ENCODE results near the gene IL24. TPM values are rescaled to one million over a fixed set of nuclear protein-coding genes. Genes with fewer than 3 reads are reported as not detected.

Gene IL24
- polyA plus RNA-seq, 1 donor (not counting 4 experiments of a cell fraction or from before 2014, with no cell fraction given): 2.3 TPM

DNA sequence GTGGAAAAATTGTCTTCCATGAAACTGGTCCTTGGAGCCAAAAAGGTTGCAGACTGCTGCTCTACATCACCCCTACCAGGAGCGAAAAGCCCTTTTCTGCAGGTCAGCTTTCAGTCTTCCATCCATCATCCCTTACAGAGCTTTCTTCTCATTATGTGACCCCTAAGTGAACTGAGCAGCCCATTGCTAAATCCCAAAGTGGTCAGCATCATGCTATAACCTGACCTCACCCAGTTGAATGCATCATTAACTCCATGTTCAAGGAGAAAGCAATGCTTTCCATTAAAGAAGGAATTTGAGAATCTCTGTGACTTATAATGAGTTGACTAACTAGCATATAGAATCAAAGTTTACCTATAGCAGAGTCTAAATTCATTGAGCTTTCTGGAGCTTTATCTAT, 10.4 kb upstream of the IL24 start:
- no peak for TF ChIP-seq EZH2 (IDR thresholded peaks at IDR 0.05; ENCODE audit: low read length)
- TF ChIP-seq, protein P1, sequence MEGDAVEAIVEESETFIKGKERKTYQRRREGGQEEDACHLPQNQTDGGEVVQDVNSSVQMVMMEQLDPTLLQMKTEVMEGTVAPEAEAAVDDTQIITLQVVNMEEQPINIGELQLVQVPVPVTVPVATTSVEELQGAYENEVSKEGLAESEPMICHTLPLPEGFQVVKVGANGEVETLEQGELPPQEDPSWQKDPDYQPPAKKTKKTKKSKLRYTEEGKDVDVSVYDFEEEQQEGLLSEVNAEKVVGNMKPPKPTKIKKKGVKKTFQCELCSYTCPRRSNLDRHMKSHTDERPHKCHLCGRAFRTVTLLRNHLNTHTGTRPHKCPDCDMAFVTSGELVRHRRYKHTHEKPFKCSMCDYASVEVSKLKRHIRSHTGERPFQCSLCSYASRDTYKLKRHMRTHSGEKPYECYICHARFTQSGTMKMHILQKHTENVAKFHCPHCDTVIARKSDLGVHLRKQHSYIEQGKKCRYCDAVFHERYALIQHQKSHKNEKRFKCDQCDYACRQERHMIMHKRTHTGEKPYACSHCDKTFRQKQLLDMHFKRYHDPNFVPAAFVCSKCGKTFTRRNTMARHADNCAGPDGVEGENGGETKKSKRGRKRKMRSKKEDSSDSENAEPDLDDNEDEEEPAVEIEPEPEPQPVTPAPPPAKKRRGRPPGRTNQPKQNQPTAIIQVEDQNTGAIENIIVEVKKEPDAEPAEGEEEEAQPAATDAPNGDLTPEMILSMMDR (optimal IDR thresholded peaks at IDR 0.05 in 1 of 3, IDR thresholded peaks at IDR 0.05 in 1 of 3, conservative IDR thresholded peaks at IDR 0.05 in 1 of 3; ENCODE audit: extremely low read depth in 1 of 3, insufficient read depth in 2 of 3, low read length in 3 of 3): no peak
- no peaks in the 10 kb centered on the region for H3K27me3 ChIP-seq (ENCODE audit: control insufficient read depth, extremely low read depth, insufficient read depth, low read length)
- H3K79me2 ChIP-seq (ENCODE audit: control insufficient read depth, insufficient read depth, low read length): no peaks in the 10 kb centered on the region
- no peak overlapping the region for H3K4me2 ChIP-seq (ENCODE audit: control insufficient read depth, extremely low read depth, insufficient read depth, low read depth, low read length)
- H4K20me1 ChIP-seq (ENCODE audit: control insufficient read depth, extremely low read depth, insufficient read depth, low read length): no peaks in the 10 kb centered on the region
- no peak overlapping the region for H3K9ac ChIP-seq (ENCODE audit: control insufficient read depth, extremely low read depth, insufficient read depth, low read length)
- no peaks in the 10 kb centered on the region for H3K9me1 ChIP-seq (ENCODE audit: control insufficient read depth, extremely low read depth, insufficient read depth, low read length)
- no peak overlapping the region for H3K4me3 ChIP-seq (ENCODE audit: control insufficient read depth in 2 of 3, extremely low read depth in 1 of 3, insufficient read depth in 2 of 3, low read depth in 1 of 3, low read length in 3 of 3)
- FAIRE-seq: no peak
- no peaks in the 10 kb centered on the region for H3K9me3 ChIP-seq (ENCODE audit: control insufficient read depth, low read depth, low read length)
- H3K36me3 ChIP-seq (ENCODE audit: control insufficient read depth in 2 of 2, extremely low read depth in 1 of 2, insufficient read depth in 2 of 2, low read length in 2 of 2): no peaks in the 10 kb centered on the region
- H3K27ac ChIP-seq (ENCODE audit: control insufficient read depth, insufficient read depth, low read length): no peak overlapping the region
- H3K4me1 ChIP-seq (ENCODE audit: control insufficient read depth, extremely low read depth, insufficient read depth, low read length): peaks cover 56% of the 10 kb centered on the region
- dilution Hi-C loops (cut with MboI; ENCODE audit: extremely low pct_ligation_motif_present, low sequenced_read_pairs): no loop called here
- DNase-seq (ENCODE audit: low read depth, low spot score): no peak
- no peak overlapping the region for H2AFZ ChIP-seq (ENCODE audit: control insufficient read depth, low read length)

DNA sequence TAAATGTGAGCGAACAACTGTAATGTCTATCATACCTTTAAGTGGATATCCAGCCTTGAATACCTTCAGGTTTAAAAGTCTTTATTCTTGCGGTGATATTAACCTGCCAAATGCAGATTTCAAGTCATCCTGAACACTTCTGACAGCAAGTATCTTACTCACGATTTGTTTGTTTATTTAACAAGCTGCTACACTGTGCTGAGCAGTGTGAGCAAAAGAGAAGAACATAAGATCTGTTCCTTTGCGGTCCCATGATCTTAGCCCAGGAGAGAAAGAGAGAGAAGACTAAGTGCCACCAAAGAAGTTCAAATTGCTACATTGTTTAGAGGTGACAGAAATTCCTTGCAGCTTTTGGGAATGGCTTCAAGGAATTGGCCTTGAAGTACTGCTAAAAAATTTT, 9.5 kb upstream of the IL24 start:
- Histone ChIP-seq H3K4me2 (ENCODE audit: control insufficient read depth, extremely low read depth, insufficient read depth, low read depth, low read length) (no peak overlapping the region), H3K9me3 (ENCODE audit: control insufficient read depth, low read depth, low read length) (no peaks in the 10 kb centered on the region), H3K27ac (ENCODE audit: control insufficient read depth, insufficient read depth, low read length) (no peak overlapping the region), H3K79me2 (ENCODE audit: control insufficient read depth, insufficient read depth, low read length) (no peaks in the 10 kb centered on the region), H3K27me3 (ENCODE audit: control insufficient read depth, extremely low read depth, insufficient read depth, low read length) (no peaks in the 10 kb centered on the region), H3K4me3 (ENCODE audit: control insufficient read depth in 2 of 3, extremely low read depth in 1 of 3, insufficient read depth in 2 of 3, low read depth in 1 of 3, low read length in 3 of 3) (no peak overlapping the region), H3K9me1 (ENCODE audit: control insufficient read depth, extremely low read depth, insufficient read depth, low read length) (no peaks in the 10 kb centered on the region), H3K9ac (ENCODE audit: control insufficient read depth, extremely low read depth, insufficient read depth, low read length) (no peak overlapping the region), H2AFZ (ENCODE audit: control insufficient read depth, low read length) (no peak overlapping the region), H3K36me3 (ENCODE audit: control insufficient read depth in 2 of 2, extremely low read depth in 1 of 2, insufficient read depth in 2 of 2, low read length in 2 of 2) (no peaks in the 10 kb centered on the region), H3K4me1 (ENCODE audit: control insufficient read depth, extremely low read depth, insufficient read depth, low read length) (peaks cover 64% of the 10 kb centered on the region), H4K20me1 (ENCODE audit: control insufficient read depth, extremely low read depth, insufficient read depth, low read length) (no peaks in the 10 kb centered on the region)
- dilution Hi-C loops (cut with MboI; ENCODE audit: extremely low pct_ligation_motif_present, low sequenced_read_pairs): no loop called here
- TF ChIP-seq, protein P1 (optimal IDR thresholded peaks at IDR 0.05 in 1 of 3, IDR thresholded peaks at IDR 0.05 in 1 of 3, conservative IDR thresholded peaks at IDR 0.05 in 1 of 3; ENCODE audit: extremely low read depth in 1 of 3, insufficient read depth in 2 of 3, low read length in 3 of 3): no peak
- no peak for TF ChIP-seq EZH2 (IDR thresholded peaks at IDR 0.05; ENCODE audit: low read length)
- DNase-seq (ENCODE audit: low read depth, low spot score): no peak
- no peak for FAIRE-seq
